ENCODE results near the gene GNAI3. TPM values are rescaled to one million over a fixed set of nuclear protein-coding genes. Genes with fewer than 3 reads are reported as not detected.

GNAI3 gene
- total and polyA plus RNA-seq, 2 donors (not counting 3 experiments of a cell fraction or from before 2014, with no cell fraction given) = 5.0 to 14.0 TPM

GRCh38 chr1:109634771-109635750, 86.6 kb downstream of the GNAI3 start:
- no TSS peak for BruUV-seq (replicated peaks)
- Histone ChIP-seq H3K9me3 (replicated peaks; ENCODE audit: control insufficient read depth, insufficient read depth, low read length) (no peaks in the 10 kb centered on the region), H3K4me1 (ENCODE audit: control insufficient read depth, extremely low read depth, insufficient read depth, low read length) (no peaks in the 10 kb centered on the region), H3K9ac (replicated peaks; ENCODE audit: extremely low read depth, insufficient read depth, low read length) (no peak overlapping the region), H3K36me3 (ENCODE audit: control insufficient read depth in 2 of 2, extremely low read depth in 1 of 2, insufficient read depth in 2 of 2, low read length in 2 of 2) (peaks cover 9 to 16% of the 10 kb centered on the region in 2 experiments), H3K4me3 (replicated peaks in 1 of 3; ENCODE audit: insufficient read depth in 1 of 3, low read depth in 1 of 3, low read length in 3 of 3) (no peak overlapping the region), H3K9me1 (replicated peaks; ENCODE audit: control insufficient read depth, extremely low read depth, insufficient read depth, low read length) (no peaks in the 10 kb centered on the region), H3K27ac (ENCODE audit: insufficient read depth, low read depth, low read length) (no peak overlapping the region), H3K27me3 (ENCODE audit: control insufficient read depth in 2 of 2, insufficient read depth in 2 of 2, low read length in 2 of 2) (no peaks in the 10 kb centered on the region), H2AFZ (ENCODE audit: low read depth, low read length) (no peak overlapping the region), H3K4me2 (ENCODE audit: insufficient read depth, low read length) (no peak overlapping the region), H4K20me1 (replicated peaks; ENCODE audit: control insufficient read depth, extremely low read depth, insufficient read depth, low read length) (no peaks in the 10 kb centered on the region), H3K79me2 (ENCODE audit: control insufficient read depth, insufficient read depth, low read length) (no peaks in the 10 kb centered on the region)
- dilution Hi-C loops (cut with MboI; ENCODE audit: extremely low pct_ligation_motif_present, low sequenced_read_pairs) = no loop called here
- intact Hi-C loops (cut with micrococcal nuclease) = no loop called here
- CTCF ChIA-PET = interaction anchor here (1.5 to 15.2 kb wide), 7 partner anchors 15 to 138 kb away, joined by 4 to 565 read pairs (median 8); partner anchors contain the start of genes GNAI3 and GSTM1
- DNase-seq (ENCODE audit: low read depth, low spot score) (no peak), FAIRE-seq (peak; percentile 71)
- POLR2A ChIA-PET = no interaction called here
- no peak for TF ChIP-seq POLR2A (IDR thresholded peaks at IDR 0.05; ENCODE audit: low read depth, low read length)
- no peak for TF ChIP-seq JUN (IDR thresholded peaks at IDR 0.05; ENCODE audit: borderline replicate concordance, insufficient read depth, insufficient read length, low read depth)
- TF ChIP-seq EZH2 (IDR thresholded peaks at IDR 0.05; ENCODE audit: borderline replicate concordance, low read depth, low read length, severe bottlenecking) = no peak
- TF ChIP-seq, protein P1, sequence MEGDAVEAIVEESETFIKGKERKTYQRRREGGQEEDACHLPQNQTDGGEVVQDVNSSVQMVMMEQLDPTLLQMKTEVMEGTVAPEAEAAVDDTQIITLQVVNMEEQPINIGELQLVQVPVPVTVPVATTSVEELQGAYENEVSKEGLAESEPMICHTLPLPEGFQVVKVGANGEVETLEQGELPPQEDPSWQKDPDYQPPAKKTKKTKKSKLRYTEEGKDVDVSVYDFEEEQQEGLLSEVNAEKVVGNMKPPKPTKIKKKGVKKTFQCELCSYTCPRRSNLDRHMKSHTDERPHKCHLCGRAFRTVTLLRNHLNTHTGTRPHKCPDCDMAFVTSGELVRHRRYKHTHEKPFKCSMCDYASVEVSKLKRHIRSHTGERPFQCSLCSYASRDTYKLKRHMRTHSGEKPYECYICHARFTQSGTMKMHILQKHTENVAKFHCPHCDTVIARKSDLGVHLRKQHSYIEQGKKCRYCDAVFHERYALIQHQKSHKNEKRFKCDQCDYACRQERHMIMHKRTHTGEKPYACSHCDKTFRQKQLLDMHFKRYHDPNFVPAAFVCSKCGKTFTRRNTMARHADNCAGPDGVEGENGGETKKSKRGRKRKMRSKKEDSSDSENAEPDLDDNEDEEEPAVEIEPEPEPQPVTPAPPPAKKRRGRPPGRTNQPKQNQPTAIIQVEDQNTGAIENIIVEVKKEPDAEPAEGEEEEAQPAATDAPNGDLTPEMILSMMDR (IDR thresholded peaks at IDR 0.05; ENCODE audit: extremely low read depth in 1 of 2, insufficient read depth in 1 of 2, low read depth in 1 of 2, low read length in 2 of 2) = no peak
- TF ChIP-seq FOS (IDR thresholded peaks at IDR 0.05; ENCODE audit: borderline replicate concordance, insufficient read depth, low read length) = no peak

Data from endothelial cell of umbilical vein (primary cell).